DMS153 (cell line): Measurements from ENCODE around the gene MARCOL.
"Not testable (repeated sequence)": the region's sequence is repeated elsewhere in the genome, so short reads cannot be mapped to it uniquely, and the experiment has no call there.

Source experiments
- DNase-seq: peaks from one replicate; lab custom pipeline; 2025; lab: John Stamatoyannopoulos, UW

The MARCOL gene

GRCh38 chr5:148267962-148268361, 29.6 kb downstream of the MARCOL start:
- no peak for DNase-seq

GRCh38 chr5:148268566-148268965, 30.2 kb downstream of the MARCOL start, which contains the start of gene SPINK13:
Gene SPINK13 (plus strand): TSS chr5:148268794. CDS start chr5:148270073, 1,279 bp downstream.
- DNase-seq: no peak

GRCh38 chr5:148275129-148275528, 36.8 kb downstream of the MARCOL start:
- DNase-seq: not testable (repeated sequence)

- DNase-seq: not testable (repeated sequence)
These were observed 42.6 kb downstream of the MARCOL start for GRCh38 chr5:148280893-148281292.

GRCh38 chr5:148281336-148281735, 43.0 kb downstream of the MARCOL start:
- not testable (repeated sequence) for DNase-seq

GRCh38 chr5:148290271-148291195, 52.2 kb downstream of the MARCOL start:
- DNase-seq: no peak
